H1 (cell line): Measurements from ENCODE around the gene PRDM1. TPM values are rescaled to one million over a fixed set of nuclear protein-coding genes. Genes with fewer than 3 reads are reported as not detected.

ENCODE experiments used
- CHD7 ChIP-seq: fragments of 300-600 bp; sonication (generic); IDR thresholded peaks from 2 replicates; pipeline ENCODE4 v1.7.1; 2012; ENCODE audit warnings: low read length, moderate library complexity, mild to moderate bottlenecking, inconsistent platforms; ENCODE audit not compliant: insufficient replicate concordance
- EZH2 ChIP-seq: fragments of 200-600 bp; sonication (generic); IDR thresholded peaks from 2 replicates; pipeline ENCODE4 v1.7.1; 2012; ENCODE audit warnings: low read depth, mild to moderate bottlenecking, moderate library complexity, low read length, inconsistent platforms; ENCODE audit not compliant: severe bottlenecking
- KDM1A ChIP-seq: fragments of 200-600, 300-600 bp; sonication (generic); IDR thresholded peaks from 2 replicates; pipeline ENCODE4 v1.7.1; 2016; ENCODE audit warnings: mild to moderate bottlenecking, low read length, borderline replicate concordance
- NRF1 ChIP-seq: IDR thresholded peaks from 2 replicates; pipeline ENCODE4 v1.6.1; 2011; ENCODE audit warnings: mild to moderate bottlenecking, low read depth, low read length, improper control_type of control experiment
- RNF2 ChIP-seq: fragments of 200-900, 300-1000 bp; sonication (generic); IDR thresholded peaks from 2 replicates; pipeline ENCODE4 v1.7.1; 2016; ENCODE audit warnings: borderline replicate concordance, low read depth, mild to moderate bottlenecking, antibody characterized with exemption, low read length; ENCODE audit not compliant: poor library complexity, severe bottlenecking; ENCODE audit errors: missing control alignments
- SAP30 ChIP-seq: fragments of 300-600 bp; sonication (generic); IDR thresholded peaks from 2 replicates; pipeline ENCODE4 v1.7.1; 2012; ENCODE audit warnings: low read length, moderate library complexity, mild to moderate bottlenecking, inconsistent platforms; ENCODE audit not compliant: insufficient read depth, insufficient replicate concordance
- SIX5 ChIP-seq: IDR thresholded peaks from 2 replicates; pipeline ENCODE4 v1.6.1; 2011; ENCODE audit warnings: mild to moderate bottlenecking, low read depth, low read length
- TAF1 ChIP-seq: IDR thresholded peaks from 2 replicates; pipeline ENCODE4 v1.6.1; 2011; ENCODE audit warnings: mild to moderate bottlenecking, low read depth, low read length
- polyA plus RNA-seq, 7 experiments: library from polyadenylated mRNA; depleted of rRNA in 3 of 7; stranded (reverse) in 5 of 7; unstranded in 2 of 7; fragments of >200 nt in 5 of 7; fragments of 200-250 nt in 2 of 7; gene quantifications; 1 replicate in 5 of 7; 2 replicates in 1 of 7; 4 replicates in 1 of 7; pipeline versions ENCODE4 v1.2.1 to v1.2.3, GENCODE V29; 2011 to 2013; ENCODE audit warnings: missing spikeins in 2 of 7, mixed read lengths in 2 of 7
- total RNA-seq: library from RNA; stranded (reverse); fragmentation: NEBNext Ultra II Directional; extraction: Animal tissue kit (Norgen Biotek cat#: 25700); gene quantifications from 2 replicates; pipeline ENCODE4 v1.2.1, GENCODE V29; 2021
- TF ChIP-seq, protein P1 (sequence below): IDR thresholded peaks from 2 replicates; pipeline ENCODE4 v1.6.1; 2011; ENCODE audit warnings: low read length, improper control_type of control experiment

PRDM1 gene
- total and polyA plus RNA-seq, 2 of the 8 experiments (the other 6 are each of a cell fraction or from before 2014, with no cell fraction given): 0.21 to 0.74 TPM

DNA sequence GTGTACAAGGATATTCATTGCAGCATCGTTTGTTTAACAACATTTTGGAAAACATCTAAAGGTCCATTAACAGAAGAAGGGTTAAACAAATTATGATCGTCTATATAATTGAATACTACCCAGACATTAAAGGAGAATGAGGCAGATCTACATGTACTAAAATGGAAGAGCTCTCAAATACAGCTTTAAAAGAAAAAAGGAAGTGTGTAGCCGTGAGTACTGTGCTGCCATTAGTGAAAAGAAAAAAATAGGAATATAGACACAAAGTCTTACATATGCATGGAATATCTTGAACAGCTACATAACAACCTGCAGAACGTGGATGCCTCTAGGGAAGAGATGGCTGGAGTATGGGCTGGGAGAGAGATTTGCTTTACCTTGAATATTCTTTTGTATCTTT, 37.9 kb downstream of the PRDM1 start (continued):
- TF ChIP-seq CHD7: no peak
- no peak for TF ChIP-seq EZH2
- no peak for TF ChIP-seq TAF1
- TF ChIP-seq SAP30: no peak
- no peak for TF ChIP-seq KDM1A
- TF ChIP-seq, protein P1, sequence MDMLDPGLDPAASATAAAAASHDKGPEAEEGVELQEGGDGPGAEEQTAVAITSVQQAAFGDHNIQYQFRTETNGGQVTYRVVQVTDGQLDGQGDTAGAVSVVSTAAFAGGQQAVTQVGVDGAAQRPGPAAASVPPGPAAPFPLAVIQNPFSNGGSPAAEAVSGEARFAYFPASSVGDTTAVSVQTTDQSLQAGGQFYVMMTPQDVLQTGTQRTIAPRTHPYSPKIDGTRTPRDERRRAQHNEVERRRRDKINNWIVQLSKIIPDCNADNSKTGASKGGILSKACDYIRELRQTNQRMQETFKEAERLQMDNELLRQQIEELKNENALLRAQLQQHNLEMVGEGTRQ: no peak
- TF ChIP-seq SIX5: no peak
- TF ChIP-seq RNF2: no peak
- no peak for TF ChIP-seq NRF1
